Colonic mucosa (tissue), 4 donors: ENCODE data around the gene ORAI3. TPM values are rescaled to one million over a fixed set of nuclear protein-coding genes. Genes with fewer than 3 reads are reported as not detected.

Experiments
- DNase-seq: peaks from one replicate; pipeline ENCODE4 v3.0.0-alpha.2; 2020
- H3K27ac ChIP-seq: fragments of 200-600 bp; one replicate; pipeline ENCODE4 v1.8.0; 2021
- H3K27me3 ChIP-seq: fragments of 200-600 bp; one replicate; pipeline ENCODE4 v1.8.0; 2021
- H3K36me3 ChIP-seq: fragments of 200-600 bp; one replicate; pipeline ENCODE4 v1.8.0; 2021
- H3K4me1 ChIP-seq: fragments of 200-600 bp; one replicate; pipeline ENCODE4 v1.8.0; 2021; ENCODE audit warnings: mild to moderate bottlenecking
- H3K4me3 ChIP-seq: fragments of 200-600 bp; one replicate; pipeline ENCODE4 v1.8.0; 2021
- H3K9ac ChIP-seq, 2 donors: one replicate each; pipeline ENCODE4 v1.7.0; 2013; ENCODE audit warnings: control low read depth in 2 of 2, low read depth in 2 of 2, low read length in 2 of 2
- H3K9me3 ChIP-seq: fragments of 200-600 bp; one replicate; pipeline ENCODE4 v1.8.0; 2021
- intact Hi-C: fragments of 100-400 bp; cut with DNase I; formaldehyde crosslinking; loops from one replicate; pipeline ENCODE4 v1.14.1; 2022
- total RNA-seq, 2 donors: library from RNA; stranded (reverse); fragmentation: NEBNext Ultra II Directional in 1 of 2; extraction: Animal tissue kit (Norgen Biotek cat#: 25700) in 1 of 2; gene quantifications; one replicate each; pipeline ENCODE4 v1.2.1, GENCODE V29; 2021
- TF ChIP-seq, protein P1 (sequence below): fragments of 200-600 bp; IDR thresholded peaks from one replicate; pipeline ENCODE4 v1.8.0; 2022; ENCODE audit warnings: antibody characterized with exemption, mild to moderate bottlenecking
- donor health status: healthy.
- donor health status: DM: no; HTN: no; CAD: no.
- donor health status: DM: no; HTN: no; CAD: no.

Gene ORAI3
- total RNA-seq, 2 donors from 2014 or later, result 14.3 to 22.1 TPM

DNA sequence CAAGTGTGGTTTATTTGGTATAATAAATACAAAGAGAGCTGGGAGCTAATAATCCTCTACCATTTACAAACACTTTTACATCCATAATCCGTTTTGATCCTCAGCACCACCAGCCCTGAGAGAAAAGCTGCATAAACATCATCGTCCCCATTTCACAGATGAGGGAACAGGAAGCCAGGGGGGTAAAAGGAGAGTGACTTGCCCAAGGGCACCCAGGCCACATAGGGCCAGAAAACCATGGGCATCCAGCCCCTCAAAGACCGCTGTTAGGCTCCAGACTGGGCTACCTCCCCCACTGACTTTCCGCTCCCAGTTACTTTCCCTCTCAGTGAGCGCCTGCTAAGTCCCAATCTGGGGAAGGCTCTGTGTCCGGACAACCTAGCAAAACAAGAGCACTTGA, 54.9 kb downstream of the ORAI3 start:
- H3K27ac ChIP-seq, result no peak overlapping the region
- intact Hi-C loops, result no loop called here
- H3K9me3 ChIP-seq, result no peaks in the 10 kb centered on the region

More for the DNA sequence above, 54.9 kb downstream of the ORAI3 start:
- Histone ChIP-seq H3K4me3 (no peak overlapping the region), H3K36me3 (no peaks in the 10 kb centered on the region), H3K4me1 (no peaks in the 10 kb centered on the region), H3K9ac (no peak overlapping the region), H3K27me3 (no peaks in the 10 kb centered on the region)
- no peak for DNase-seq
- TF ChIP-seq, protein P1, sequence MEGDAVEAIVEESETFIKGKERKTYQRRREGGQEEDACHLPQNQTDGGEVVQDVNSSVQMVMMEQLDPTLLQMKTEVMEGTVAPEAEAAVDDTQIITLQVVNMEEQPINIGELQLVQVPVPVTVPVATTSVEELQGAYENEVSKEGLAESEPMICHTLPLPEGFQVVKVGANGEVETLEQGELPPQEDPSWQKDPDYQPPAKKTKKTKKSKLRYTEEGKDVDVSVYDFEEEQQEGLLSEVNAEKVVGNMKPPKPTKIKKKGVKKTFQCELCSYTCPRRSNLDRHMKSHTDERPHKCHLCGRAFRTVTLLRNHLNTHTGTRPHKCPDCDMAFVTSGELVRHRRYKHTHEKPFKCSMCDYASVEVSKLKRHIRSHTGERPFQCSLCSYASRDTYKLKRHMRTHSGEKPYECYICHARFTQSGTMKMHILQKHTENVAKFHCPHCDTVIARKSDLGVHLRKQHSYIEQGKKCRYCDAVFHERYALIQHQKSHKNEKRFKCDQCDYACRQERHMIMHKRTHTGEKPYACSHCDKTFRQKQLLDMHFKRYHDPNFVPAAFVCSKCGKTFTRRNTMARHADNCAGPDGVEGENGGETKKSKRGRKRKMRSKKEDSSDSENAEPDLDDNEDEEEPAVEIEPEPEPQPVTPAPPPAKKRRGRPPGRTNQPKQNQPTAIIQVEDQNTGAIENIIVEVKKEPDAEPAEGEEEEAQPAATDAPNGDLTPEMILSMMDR, result no peak

Other genes with a start within 250 kb of the ORAI3 start
- 10 to 100 TPM; 44.0 to 79.3 TPM for gene SRCAP, start 249.9 kb upstream of the ORAI3 start, total RNA-seq
- gene PHKG2, start 200.6 kb upstream of the ORAI3 start, total RNA-seq, result 10 to 100 TPM; 33.6 to 47.8 TPM
- gene CFAP119, start 187.0 kb upstream of the ORAI3 start, total RNA-seq, result 10 to 100 TPM in 1 of 2 donors, 1 to 10 TPM in 1; 8.6 to 12.7 TPM
- 100 to 1,000 TPM in 1 of 2 donors, 10 to 100 TPM in 1; 94.6 to 117 TPM for gene RNF40, start 186.7 kb upstream of the ORAI3 start, total RNA-seq
- 10 to 100 TPM; 11.8 to 15.2 TPM for gene ZNF629, start 161.9 kb upstream of the ORAI3 start, total RNA-seq
- gene BCL7C, start 55.0 kb upstream of the ORAI3 start, total RNA-seq, result 10 to 100 TPM; 19.9 to 34.5 TPM
- gene CTF1, start 52.5 kb upstream of the ORAI3 start, total RNA-seq, result 1 to 10 TPM in 1 of 2 donors, under 1 TPM in 1; 0.72 to 1.6 TPM
- 10 to 100 TPM; 21.9 to 44.8 TPM for gene FBXL19, start 25.5 kb upstream of the ORAI3 start, total RNA-seq
- 10 to 100 TPM; 11.6 to 15.9 TPM for gene SETD1A, start 8.7 kb downstream of the ORAI3 start, total RNA-seq
- 10 to 100 TPM; 19.0 to 20.9 TPM for gene HSD3B7, start 36.1 kb downstream of the ORAI3 start, total RNA-seq
- gene STX1B, start 61.6 kb downstream of the ORAI3 start, total RNA-seq, result under 1 TPM; 0.35 to 0.52 TPM
- gene STX4, start 84.5 kb downstream of the ORAI3 start, total RNA-seq, result 10 to 100 TPM; 70.8 to 71.4 TPM
- 10 to 100 TPM in 1 of 2 donors, 1 to 10 TPM in 1; 7.8 to 12.8 TPM for gene ZNF668, start 125.2 kb downstream of the ORAI3 start, total RNA-seq
- gene ZNF646, start 125.4 kb downstream of the ORAI3 start, total RNA-seq, result 10 to 100 TPM; 18.4 to 20.0 TPM
- gene PRSS53, start 139.9 kb downstream of the ORAI3 start, total RNA-seq, result 1 to 10 TPM in 1 of 2 donors, under 1 TPM in 1; 0.77 to 2.6 TPM
- 10 to 100 TPM; 39.5 to 50.3 TPM for gene VKORC1, start 145.7 kb downstream of the ORAI3 start, total RNA-seq
- 10 to 100 TPM; 41.3 to 43.4 TPM for gene BCKDK, start 159.3 kb downstream of the ORAI3 start, total RNA-seq
- 10 to 100 TPM; 42.2 to 69.5 TPM for gene KAT8, start 168.6 kb downstream of the ORAI3 start, total RNA-seq
- gene PRSS8, start 186.7 kb downstream of the ORAI3 start, total RNA-seq, result 100 to 1,000 TPM; 337 to 347 TPM
- 1 to 10 TPM; 3.6 to 6.4 TPM for gene PRSS36, start 201.0 kb downstream of the ORAI3 start, total RNA-seq
- gene FUS, start 231.1 kb downstream of the ORAI3 start, total RNA-seq, result 100 to 1,000 TPM; 134 to 252 TPM